B cell (primary cell): ENCODE results near the gene ALPL. TPM values are rescaled to one million over a fixed set of nuclear protein-coding genes. Genes with fewer than 3 reads are reported as not detected.

Source experiments
- ATAC-seq: fragments of 200-7000 bp; cut with Tn5 transposase; one replicate; pipeline ENCODE4 v1.10.0; 2021; ENCODE audit warnings: low read depth, mild to moderate bottlenecking, moderate number of reproducible peaks, moderate library complexity
- CTCF ChIA-PET: fragments of 350-600 bp; sonication (Branson Sonifier 250); formaldehyde crosslinking; loops from one replicate; lab custom pipeline; 2021; ENCODE audit warnings: antibody characterized with exemption, inconsistent platforms; lab: Charles Lee
- POLR2A ChIA-PET: fragments of 350-600 bp; sonication (Branson Sonifier 250); formaldehyde crosslinking; loops from one replicate; lab custom pipeline; 2021; ENCODE audit warnings: antibody characterized with exemption; lab: Charles Lee
- DNase-seq: peaks from one replicate; pipeline ENCODE4 v3.0.0; 2013
- H2AFZ ChIP-seq: 2 replicates; pipeline ENCODE4 v1.6.1; 2012; ENCODE audit warnings: mild to moderate bottlenecking, low read depth, low read length; ENCODE audit not compliant: insufficient read depth, poor library complexity, severe bottlenecking
- H3K27ac ChIP-seq, 2 donors: 1 replicate in 1 of 2; 2 replicates in 1 of 2; pipeline ENCODE4 v1.5.1; 2012 to 2013; ENCODE audit warnings: low read length in 2 of 2, mild to moderate bottlenecking in 2 of 2, moderate library complexity in 1 of 2
- H3K27me3 ChIP-seq, 4 experiments: fragments of 200-600 bp in 1 of 4; sonication (generic) in 1 of 4; replicated peaks in 1 of 4; 1 replicate in 2 of 4; 2 replicates in 2 of 4; pipeline versions ENCODE4 v1.6.1 to v1.7.0; 2013 to 2016; ENCODE audit warnings: low read length in 3 of 4, mild to moderate bottlenecking in 2 of 4, mixed read lengths in 1 of 4, moderate library complexity in 1 of 4; ENCODE audit not compliant: insufficient read depth in 4 of 4, control insufficient read depth in 3 of 4; ENCODE audit errors: control extremely low read depth in 1 of 4
- H3K36me3 ChIP-seq, 2 experiments: replicated peaks in 1 of 2; 1 replicate in 1 of 2; 2 replicates in 1 of 2; pipeline versions ENCODE4 v1.6.1 to v1.7.1; 2013; ENCODE audit warnings: low read length in 1 of 2; ENCODE audit not compliant: insufficient read depth in 2 of 2, control insufficient read depth in 1 of 2; ENCODE audit errors: control extremely low read depth in 1 of 2, extremely low read depth in 1 of 2
- H3K4me1 ChIP-seq, 2 donors: fragments of 200-600 bp in 1 of 2; sonication (generic) in 1 of 2; 1 replicate in 1 of 2; 2 replicates in 1 of 2; pipeline versions ENCODE4 v1.5.1 to v1.6.1; 2013 to 2017; ENCODE audit warnings: low read length in 2 of 2; ENCODE audit not compliant: control insufficient read depth in 2 of 2, insufficient read depth in 2 of 2
- H3K4me2 ChIP-seq: replicated peaks from 2 replicates; pipeline ENCODE3; 2012; ENCODE audit warnings: mild to moderate bottlenecking, low read depth, low read length; ENCODE audit not compliant: poor library complexity, severe bottlenecking
- H3K4me3 ChIP-seq, 5 experiments: fragments of 200-600 bp in 1 of 5; sonication (generic) in 1 of 5; 1 replicate in 3 of 5; 2 replicates in 2 of 5; pipeline versions ENCODE4 v1.5.1 to v1.7.0; 2011 to 2016; ENCODE audit warnings: low read length in 4 of 5, mild to moderate bottlenecking in 4 of 5, low read depth in 2 of 5, control low read depth in 1 of 5, moderate library complexity in 1 of 5; ENCODE audit not compliant: insufficient read depth in 1 of 5; ENCODE audit errors: control extremely low read depth in 1 of 5, extremely low read depth in 1 of 5
- H3K79me2 ChIP-seq: fragments of 200-600 bp; sonication (generic); one replicate; pipeline ENCODE4 v1.6.0; 2016; ENCODE audit warnings: low read length; ENCODE audit not compliant: control insufficient read depth, insufficient read depth
- H3K9ac ChIP-seq: fragments of 200-600 bp; sonication (generic); 2 replicates; pipeline ENCODE4 v1.6.1; 2017; ENCODE audit warnings: mild to moderate bottlenecking, low read length, moderate library complexity
- H3K9me3 ChIP-seq, 3 donors: one replicate each; pipeline versions ENCODE4 v1.6.1 to v1.7.1; 2013; ENCODE audit warnings: low read length in 2 of 3; ENCODE audit not compliant: control insufficient read depth in 2 of 3, insufficient read depth in 1 of 3; ENCODE audit errors: control extremely low read depth in 1 of 3
- H4K20me1 ChIP-seq: 2 replicates; pipeline ENCODE4 v1.6.0; 2012; ENCODE audit warnings: mild to moderate bottlenecking, low read length; ENCODE audit not compliant: insufficient read depth, control insufficient read depth, poor library complexity, severe bottlenecking
- H3K27ac Mint-ChIP-seq: one replicate; pipeline ENCODE4 v1.8.0; 2021; ENCODE audit warnings: mixed read lengths
- H3K27me3 Mint-ChIP-seq: one replicate; pipeline ENCODE4 v1.8.0; 2021; ENCODE audit warnings: mixed read lengths
- H3K4me1 Mint-ChIP-seq: one replicate; pipeline ENCODE4 v1.8.0; 2021; ENCODE audit warnings: mixed read lengths
- H3K4me3 Mint-ChIP-seq: one replicate; pipeline ENCODE4 v1.8.0; 2021; ENCODE audit warnings: mixed read lengths
- H3K9me3 Mint-ChIP-seq: one replicate; pipeline ENCODE4 v1.8.0; 2022; ENCODE audit warnings: mixed read lengths; ENCODE audit not compliant: insufficient read depth
- CTCF ChIP-seq: fragments of 200-600 bp; IDR thresholded peaks from one replicate; pipeline ENCODE4 v1.8.0; 2022; ENCODE audit warnings: antibody characterized with exemption, mild to moderate bottlenecking
- EZH2 ChIP-seq: IDR thresholded peaks from 2 replicates; pipeline ENCODE4 v1.6.1; 2012; ENCODE audit warnings: borderline replicate concordance, low read depth, mild to moderate bottlenecking, moderate library complexity, low read length; ENCODE audit not compliant: insufficient read depth, poor library complexity, severe bottlenecking
- WGBS: methylation state at CpG from one replicate; pipeline ENCODE4 v1.1.5; 2013; ENCODE audit warnings: missing lambda C conversion rate; ENCODE audit not compliant: insufficient coverage; 5-methylcytosine and 5-hydroxymethylcytosine counted together
- intact Hi-C: fragments of 100-400 bp; cut with micrococcal nuclease; formaldehyde crosslinking; loops from one replicate; pipeline ENCODE4 v1.10.0; 2022
- polyA plus RNA-seq: library from polyadenylated mRNA; depleted of rRNA; stranded (reverse); fragments of >200 nt; gene quantifications from 2 replicates; pipeline ENCODE4 v1.2.3, GENCODE V29; 2012
- total RNA-seq, 2 donors: library from RNA; stranded (reverse); fragments of 120-200 nt in 1 of 2; gene quantifications; 1 replicate in 1 of 2; 2 replicates in 1 of 2; pipeline versions ENCODE4 v1.2.3 to v1.2.4, GENCODE V29; 2013 to 2022

ALPL gene
- total and polyA plus RNA-seq, 2 donors (not counting 1 experiment from before 2014, with no cell fraction given) = 1.6 to 12.2 TPM

- Histone ChIP-seq H3K4me2 (no peak overlapping the region), H3K27me3 (peaks cover 0 to 8% (median 4%) of the 10 kb centered on the region in 4 experiments), H3K4me3 (no peak overlapping the region), H4K20me1 (no peaks in the 10 kb centered on the region), H3K9me3 (peaks cover 0 to 8% (median 0%) of the 10 kb centered on the region in 3 donors), H3K9ac (no peak overlapping the region), H3K79me2 (no peaks in the 10 kb centered on the region), H3K27ac (no peak overlapping the region), H2AFZ (no peak overlapping the region), H3K4me1 (peaks cover 0 to 3% of the 10 kb centered on the region in 2 donors), H3K36me3 (no peaks in the 10 kb centered on the region)
- no peak for ATAC-seq
- intact Hi-C loops = no loop called here
- H3K4me1 Mint-ChIP-seq = no peaks in the 10 kb centered on the region
- ChIA-PET POLR2A (no interaction called here), CTCF (no interaction called here)
- 85% methylated on average over 6 of the region's 6 CpGs for whole genome bisulfite sequencing
- H3K4me3 Mint-ChIP-seq = no peak overlapping the region
- TF ChIP-seq CTCF (no peak), EZH2 (no peak)
- H3K27me3 Mint-ChIP-seq = peaks cover 23% of the 10 kb centered on the region
- DNase-seq = no peak
- H3K27ac Mint-ChIP-seq = no peak overlapping the region
- H3K9me3 Mint-ChIP-seq = no peaks in the 10 kb centered on the region
Observed at GRCh38 chr1:21541329-21541728, 32.1 kb downstream of the ALPL start.

GRCh38 chr1:21541835-21542234 is 32.6 kb downstream of the ALPL start:
- Mint-ChIP-seq H3K4me1 (no peaks in the 10 kb centered on the region), H3K4me3 (no peak overlapping the region), H3K9me3 (no peaks in the 10 kb centered on the region), H3K27me3 (peaks cover 23% of the 10 kb centered on the region), H3K27ac (no peak overlapping the region)
- peaks cover 0 to 8% (median 4%) of the 10 kb centered on the region in 4 experiments for H3K27me3 ChIP-seq
- no peak overlapping the region for H3K9ac ChIP-seq
- intact Hi-C loops = no loop called here
- H3K9me3 ChIP-seq = peaks cover 0 to 6% (median 0%) of the 10 kb centered on the region in 3 donors
- WGBS = 72% methylated on average over 3 of the region's 3 CpGs
- CTCF ChIA-PET = no interaction called here
- TF ChIP-seq EZH2 = no peak
- TF ChIP-seq CTCF = no peak
- H3K36me3 ChIP-seq = no peaks in the 10 kb centered on the region
- no peaks in the 10 kb centered on the region for H3K4me1 ChIP-seq
- H4K20me1 ChIP-seq = no peaks in the 10 kb centered on the region
- POLR2A ChIA-PET = no interaction called here
- no peak overlapping the region for H3K4me2 ChIP-seq
- H3K27ac ChIP-seq = no peak overlapping the region
- no peak for ATAC-seq
- no peak overlapping the region for H2AFZ ChIP-seq
- DNase-seq = no peak
- H3K79me2 ChIP-seq = no peaks in the 10 kb centered on the region
- H3K4me3 ChIP-seq = no peak overlapping the region
